ENCODE data around the gene PCNT. TPM values are rescaled to one million over a fixed set of nuclear protein-coding genes. Genes with fewer than 3 reads are reported as not detected.

The PCNT gene
- total and polyA plus RNA-seq, 2 of the 4 experiments (the other 2 are of a cell fraction) = 10.0 to 19.4 TPM

GRCh38 chr21:46319186-46319585 lies 4.8 kb upstream of the PCNT start:
- Histone ChIP-seq H4K8ac (ENCODE audit: low read depth in 2 of 2, low read length in 2 of 2) (no peak overlapping the region), H4K20me1 (ENCODE audit: insufficient read depth, low read length) (peaks cover 12% of the 10 kb centered on the region), H2AK5ac (ENCODE audit: low read depth, low read length) (no peak overlapping the region), H3K79me1 (ENCODE audit: low read depth in 1 of 2, low read length in 2 of 2) (peaks cover 20 to 56% of the 10 kb centered on the region in 2 experiments), H2BK20ac (ENCODE audit: low read depth, low read length) (no peak overlapping the region), H3K27me3 (ENCODE audit: control insufficient read depth, insufficient read depth, low read length) (no peaks in the 10 kb centered on the region), H3K9me3 (ENCODE audit: control insufficient read depth, insufficient read depth, low read length) (no peaks in the 10 kb centered on the region), H3K36me3 (ENCODE audit: control insufficient read depth, insufficient read depth, low read length) (peaks cover 4% of the 10 kb centered on the region), H3K4me2 (ENCODE audit: low read depth, low read length) (no peak overlapping the region), H2AK9ac (replicated peaks; ENCODE audit: low read depth, low read length, poor library complexity) (peak overlapping the region; percentile 69), H2BK120ac (ENCODE audit: low read depth, low read length) (no peak overlapping the region), H2BK15ac (ENCODE audit: low read depth, low read length) (no peak overlapping the region), H2BK5ac (ENCODE audit: low read depth, low read length, poor library complexity, severe bottlenecking) (no peak overlapping the region), H4K5ac (ENCODE audit: low read depth, low read length) (no peak overlapping the region), H3K14ac (replicated peaks; ENCODE audit: low read depth, low read length) (no peak overlapping the region), H3K18ac (ENCODE audit: low read depth, low read length) (no peak overlapping the region), H3K27ac (ENCODE audit: insufficient read depth, low read length) (no peak overlapping the region), H2AFZ (replicated peaks; ENCODE audit: low read length, poor library complexity) (peak overlapping the region; percentile 39), H3K4me3 (ENCODE audit: insufficient read depth, low read depth, low read length) (no peak overlapping the region), H3K23ac (ENCODE audit: low read depth, low read length) (no peak overlapping the region), H3K9me1 (ENCODE audit: insufficient read depth, low read length) (peaks cover 6% of the 10 kb centered on the region; the same call in 1 of the 2 replicates), H3K9ac (ENCODE audit: low read depth, low read length) (no peak overlapping the region), H3K56ac (ENCODE audit: extremely low read depth, insufficient read depth, low read length) (no peak overlapping the region), H3K4ac (ENCODE audit: low read depth, low read length) (peak overlapping the region; percentile 7; the same call in 1 of the 2 replicates), H3K4me1 (ENCODE audit: control insufficient read depth, insufficient read depth, low read length) (peaks cover 4% of the 10 kb centered on the region), H4K91ac (ENCODE audit: insufficient read depth, low read depth, low read length) (no peak overlapping the region)
- in situ Hi-C loops (cut with MboI; ENCODE audit: low sequenced_read_pairs) (no loop called here), intact Hi-C loops (cut with micrococcal nuclease) (no loop called here), dilution Hi-C loops (cut with HindIII; ENCODE audit: low sequenced_read_pairs, unreplicated experiment) (no loop called here)
- WGBS, 2 experiments (ENCODE audit: extremely low coverage in 2 of 2, insufficient read length in 1 of 2) = 93% methylated on average over 3 of the region's 7 CpGs; no CpG with 5 or more reads in 1 of the 2 experiments
- DNase-seq = no peak
- no TSS peak for BruUV-seq (replicated peaks)
- ChIA-PET CTCF (no interaction called here), POLR2A (ENCODE audit: unreplicated experiment) (no interaction called here)
- TF ChIP-seq RFX5 (IDR thresholded peaks at IDR 0.05; ENCODE audit: low read depth, low read length) (no peak), CTCF (conservative IDR thresholded peaks at IDR 0.05; ENCODE audit: low read depth, low read length) (no peak), NFE2L2 (IDR thresholded peaks at IDR 0.05; ENCODE audit: low read depth, low read length) (no peak), BHLHE40 (IDR thresholded peaks at IDR 0.05; ENCODE audit: low read depth, low read length) (no peak), ELK1 (IDR thresholded peaks at IDR 0.05; ENCODE audit: borderline replicate concordance, low read depth, low read length) (no peak)
- no peak for ATAC-seq (ENCODE audit: low read depth)
